ENCODE measurements around the gene MBOAT7.

The MBOAT7 gene

GRCh38 chr19:54160854-54161253 lies 28.5 kb downstream of the MBOAT7 start:
- peak overlapping the region; percentile 74 for H3K4me3 ChIP-seq (replicated peaks; ENCODE audit: low read depth, low read length)
- DNase-seq (ENCODE audit: extremely low read depth, low read depth): no peak
- no peak for TF ChIP-seq CTCF (IDR thresholded peaks at IDR 0.05; ENCODE audit: low read depth, low read length, missing control alignments)

GRCh38 chr19:54160182-54160811 lies 29.1 kb downstream of the MBOAT7 start:
- TF ChIP-seq CTCF (IDR thresholded peaks at IDR 0.05; ENCODE audit: low read depth, low read length, missing control alignments): no peak
- no peak for DNase-seq (ENCODE audit: extremely low read depth, low read depth)
- peak overlapping the region; percentile 74 for H3K4me3 ChIP-seq (replicated peaks; ENCODE audit: low read depth, low read length)

- TF ChIP-seq CTCF (IDR thresholded peaks at IDR 0.05; ENCODE audit: low read depth, low read length, missing control alignments): peak; percentile 39
- H3K4me3 ChIP-seq (replicated peaks; ENCODE audit: low read depth, low read length): peak within 1 kb of the TSS; percentile 74
- peak; percentile 99 for DNase-seq (ENCODE audit: extremely low read depth, low read depth)
These were observed 29.8 kb downstream of the MBOAT7 start, which contains the start of gene LENG1 for GRCh38 chr19:54159352-54160181. Gene LENG1, minus strand, starts transcription at chr19:54159721. Its CDS starts 26 bp downstream, at chr19:54159695.

GRCh38 chr19:54158812-54159351 lies 30.5 kb downstream of the MBOAT7 start:
- no peak for TF ChIP-seq CTCF (IDR thresholded peaks at IDR 0.05; ENCODE audit: low read depth, low read length, missing control alignments)
- no peak for DNase-seq (ENCODE audit: extremely low read depth, low read depth)
- H3K4me3 ChIP-seq (replicated peaks; ENCODE audit: low read depth, low read length): peak overlapping the region; percentile 74

- DNase-seq (ENCODE audit: extremely low read depth, low read depth): no peak
- TF ChIP-seq CTCF (IDR thresholded peaks at IDR 0.05; ENCODE audit: low read depth, low read length, missing control alignments): no peak
- H3K4me3 ChIP-seq (replicated peaks; ENCODE audit: low read depth, low read length): no peak overlapping the region
These were observed 32.4 kb downstream of the MBOAT7 start for GRCh38 chr19:54156953-54157352.

GRCh38 chr19:54156490-54156889 lies 32.9 kb downstream of the MBOAT7 start:
- DNase-seq (ENCODE audit: extremely low read depth, low read depth): no peak
- no peak for TF ChIP-seq CTCF (IDR thresholded peaks at IDR 0.05; ENCODE audit: low read depth, low read length, missing control alignments)
- H3K4me3 ChIP-seq (replicated peaks; ENCODE audit: low read depth, low read length): no peak overlapping the region
